Measurements from ENCODE around the gene ATAD1.
"Not testable (repeated sequence)": the region's sequence is repeated elsewhere in the genome, so short reads cannot be mapped to it uniquely, and the experiment has no call there.

ATAD1 gene

DNA sequence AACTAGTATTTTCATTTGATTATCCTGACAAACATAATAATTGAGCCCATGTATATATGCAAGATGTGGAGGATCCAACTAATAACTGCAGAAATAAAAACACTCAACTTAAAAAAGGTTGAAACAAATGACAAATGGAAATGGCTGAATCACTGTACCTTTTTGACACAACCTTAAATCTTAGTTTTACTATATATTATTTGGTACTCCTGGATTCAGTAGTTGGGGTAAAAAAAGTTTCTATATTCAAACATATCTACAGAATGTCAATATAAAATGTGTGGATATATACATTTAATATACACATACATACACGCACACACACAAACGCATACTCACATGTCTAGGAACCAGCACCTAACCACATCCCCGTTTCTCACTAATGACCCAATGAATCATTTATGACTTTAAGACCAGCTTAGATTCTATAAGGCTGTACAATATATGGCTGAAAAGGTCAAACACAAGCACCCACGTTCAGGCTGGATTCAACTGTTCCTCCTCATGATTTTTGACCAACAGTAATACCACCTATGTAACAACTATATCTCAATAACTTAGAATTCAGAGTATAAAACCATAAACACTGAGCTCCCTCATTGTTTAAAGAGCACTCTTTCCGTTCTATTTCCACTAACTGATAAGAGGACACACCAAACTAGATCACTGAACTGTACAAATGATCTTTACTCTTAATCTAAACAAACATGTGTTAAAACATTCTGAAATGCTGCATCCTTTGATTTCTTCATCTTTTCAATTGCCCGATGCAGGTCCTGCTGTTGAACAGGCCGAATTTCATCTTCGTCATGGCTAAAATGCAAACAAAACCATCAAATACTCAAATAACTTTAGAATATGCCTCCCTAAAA lies 63.8 kb downstream of the ATAD1 start:
- H3K4me3 ChIP-seq (ENCODE audit: low read length), result no peak overlapping the region
- TF ChIP-seq, protein P1, sequence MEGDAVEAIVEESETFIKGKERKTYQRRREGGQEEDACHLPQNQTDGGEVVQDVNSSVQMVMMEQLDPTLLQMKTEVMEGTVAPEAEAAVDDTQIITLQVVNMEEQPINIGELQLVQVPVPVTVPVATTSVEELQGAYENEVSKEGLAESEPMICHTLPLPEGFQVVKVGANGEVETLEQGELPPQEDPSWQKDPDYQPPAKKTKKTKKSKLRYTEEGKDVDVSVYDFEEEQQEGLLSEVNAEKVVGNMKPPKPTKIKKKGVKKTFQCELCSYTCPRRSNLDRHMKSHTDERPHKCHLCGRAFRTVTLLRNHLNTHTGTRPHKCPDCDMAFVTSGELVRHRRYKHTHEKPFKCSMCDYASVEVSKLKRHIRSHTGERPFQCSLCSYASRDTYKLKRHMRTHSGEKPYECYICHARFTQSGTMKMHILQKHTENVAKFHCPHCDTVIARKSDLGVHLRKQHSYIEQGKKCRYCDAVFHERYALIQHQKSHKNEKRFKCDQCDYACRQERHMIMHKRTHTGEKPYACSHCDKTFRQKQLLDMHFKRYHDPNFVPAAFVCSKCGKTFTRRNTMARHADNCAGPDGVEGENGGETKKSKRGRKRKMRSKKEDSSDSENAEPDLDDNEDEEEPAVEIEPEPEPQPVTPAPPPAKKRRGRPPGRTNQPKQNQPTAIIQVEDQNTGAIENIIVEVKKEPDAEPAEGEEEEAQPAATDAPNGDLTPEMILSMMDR (conservative IDR thresholded peaks at IDR 0.05; ENCODE audit: low read length), result no peak
- DNase-seq (ENCODE audit: low read depth), result no peak

DNA sequence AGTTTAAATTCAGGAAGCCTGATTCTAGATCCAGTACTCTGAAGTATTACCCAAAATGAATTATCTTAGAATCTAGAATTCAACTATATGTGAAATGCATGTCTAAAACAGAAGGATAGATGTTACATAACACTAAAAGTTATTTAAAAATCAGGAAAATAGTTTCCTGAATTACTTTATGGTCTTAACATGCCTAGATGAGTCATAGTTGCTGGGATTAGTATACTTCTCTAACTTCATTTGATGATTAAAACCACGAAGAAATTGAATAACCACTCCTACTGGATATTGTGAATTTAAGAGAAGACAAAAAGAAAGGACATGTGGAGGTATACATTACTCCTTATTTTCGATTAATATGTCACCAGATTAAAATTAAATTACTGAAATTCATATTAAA lies 65.5 kb downstream of the ATAD1 start:
- TF ChIP-seq, protein P1 (conservative IDR thresholded peaks at IDR 0.05; ENCODE audit: low read length), result no peak
- H3K4me3 ChIP-seq (ENCODE audit: low read length), result no peak overlapping the region
- peak; percentile 69 for DNase-seq (ENCODE audit: low read depth)

DNA sequence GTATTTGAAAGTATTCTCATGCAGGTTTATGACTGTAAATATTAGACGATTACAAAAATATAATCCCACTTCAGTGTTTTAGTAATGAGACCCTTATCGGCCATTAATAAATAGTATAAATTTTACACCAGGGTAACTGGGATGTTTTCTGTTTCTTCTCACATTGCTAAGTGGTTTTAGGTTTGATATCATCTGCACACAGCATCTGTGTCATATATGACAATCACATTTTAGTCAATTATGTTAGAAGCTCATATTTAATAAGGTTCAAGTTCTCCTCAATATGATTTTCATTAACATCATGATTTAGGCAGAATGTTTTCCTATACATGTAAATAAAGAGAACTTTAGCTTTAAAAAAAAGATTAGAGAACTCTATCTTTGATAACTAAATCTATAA lies 66.8 kb downstream of the ATAD1 start:
- TF ChIP-seq, protein P1 (conservative IDR thresholded peaks at IDR 0.05; ENCODE audit: low read length), result no peak
- no peak for DNase-seq (ENCODE audit: low read depth)
- no peak overlapping the region for H3K4me3 ChIP-seq (ENCODE audit: low read length)

DNA sequence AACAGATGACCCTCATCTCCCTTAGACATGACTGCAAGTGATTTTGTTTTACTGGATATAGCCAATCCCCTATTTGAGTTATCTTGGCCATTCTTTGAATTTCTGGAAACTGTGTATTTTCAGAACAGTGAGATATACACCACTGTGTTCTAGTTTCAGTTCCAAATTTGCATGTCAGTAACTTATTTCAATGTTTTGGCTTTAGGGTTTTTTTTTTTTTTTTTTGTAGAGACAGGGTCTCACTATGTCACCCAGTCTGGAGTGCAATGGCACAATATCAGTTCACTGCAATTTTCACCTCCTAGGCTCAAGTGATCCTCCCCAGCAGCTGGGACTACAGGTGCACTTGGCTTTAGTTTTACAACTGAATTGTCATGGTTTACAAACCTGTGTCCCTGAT lies 67.2 kb downstream of the ATAD1 start:
- H3K4me3 ChIP-seq (ENCODE audit: low read length), result no peak overlapping the region
- TF ChIP-seq, protein P1 (conservative IDR thresholded peaks at IDR 0.05; ENCODE audit: low read length), result no peak
- no peak for DNase-seq (ENCODE audit: low read depth)

DNA sequence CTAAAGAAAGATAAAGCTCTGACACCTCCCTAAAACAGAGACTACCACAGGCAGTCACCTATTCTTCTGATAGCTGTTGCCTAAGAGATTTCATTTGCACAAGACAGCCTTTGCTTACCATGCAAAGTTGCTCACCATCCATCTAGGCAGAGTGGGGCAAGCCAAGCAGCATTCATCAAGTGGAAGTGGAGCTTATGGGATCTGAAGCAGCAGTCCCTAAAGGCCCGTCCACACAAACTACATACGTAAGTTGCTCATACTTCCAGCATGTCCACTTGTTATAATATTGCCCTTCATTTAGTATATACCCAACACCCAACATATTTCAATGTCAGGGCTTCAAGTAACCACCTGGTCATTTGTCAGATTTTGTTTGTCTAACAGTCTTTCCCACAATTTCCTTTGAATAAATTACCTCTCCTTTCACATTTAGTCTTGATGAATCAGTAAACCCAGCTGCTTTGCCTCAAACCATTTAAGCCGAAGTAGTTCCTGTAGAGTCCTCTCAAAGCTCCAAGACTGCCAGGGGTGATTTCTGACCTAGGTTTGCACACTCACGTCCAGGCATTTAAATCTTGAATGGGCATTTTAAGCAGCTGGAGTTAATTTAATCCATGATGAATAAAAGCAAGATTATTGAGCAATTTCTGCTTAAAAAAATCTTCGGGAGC lies 67.9 kb downstream of the ATAD1 start:
- H3K4me3 ChIP-seq (ENCODE audit: low read length), result no peak overlapping the region
- TF ChIP-seq, protein P1 (conservative IDR thresholded peaks at IDR 0.05; ENCODE audit: low read length), result no peak
- peak; percentile 96 for DNase-seq (ENCODE audit: low read depth)

DNA sequence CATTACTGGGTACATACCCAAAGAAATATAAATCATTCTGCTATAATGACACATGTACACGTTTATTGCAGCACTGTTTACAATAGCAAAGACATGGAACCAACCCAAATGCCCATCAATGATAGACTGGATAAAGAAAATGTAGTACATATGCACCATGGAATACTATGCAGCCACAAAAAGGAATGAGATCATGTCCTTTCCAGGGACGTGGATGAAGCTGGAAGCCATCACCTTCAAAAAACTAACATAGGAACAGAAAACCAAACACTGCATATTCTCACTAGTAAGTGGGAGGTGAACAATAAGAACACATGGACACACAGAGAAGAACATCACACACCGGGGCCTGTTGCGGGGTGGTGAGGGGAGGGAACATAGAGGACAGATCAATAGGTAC lies 69.8 kb downstream of the ATAD1 start:
- H3K4me3 ChIP-seq (ENCODE audit: low read length); DNase-seq (ENCODE audit: low read depth): not testable (repeated sequence)

DNA sequence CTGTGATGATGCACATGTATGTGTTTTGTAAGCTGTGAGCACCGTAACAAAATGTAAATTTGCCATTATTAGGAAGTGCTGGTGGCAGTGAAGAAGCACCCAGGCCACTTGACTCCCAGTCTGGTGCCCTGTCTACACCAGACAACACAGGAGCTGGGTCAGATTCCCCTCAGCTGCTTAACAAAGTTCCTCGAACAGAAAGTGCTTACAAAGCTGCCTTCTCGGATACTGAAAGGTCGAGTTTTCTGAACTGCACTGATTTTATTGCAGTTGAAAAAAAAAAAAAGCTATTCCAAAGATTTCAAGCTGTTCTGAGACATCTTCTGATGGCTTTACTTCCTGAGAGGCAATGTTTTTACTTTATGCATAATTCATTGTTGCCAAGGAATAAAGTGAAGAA lies 71.1 kb downstream of the ATAD1 start:
- DNase-seq (ENCODE audit: low read depth), result no peak
- TF ChIP-seq, protein P1 (conservative IDR thresholded peaks at IDR 0.05; ENCODE audit: low read length), result no peak
- H3K4me3 ChIP-seq (ENCODE audit: low read length), result no peak overlapping the region
